ENCODE measurements around the gene PLEKHD1. TPM values are rescaled to one million over a fixed set of nuclear protein-coding genes. Genes with fewer than 3 reads are reported as not detected.

The PLEKHD1 gene
- total and polyA plus RNA-seq, 9 of the 15 experiments (the other 6 are each of a cell fraction or from before 2014, with no cell fraction given): not detected

GRCh38 chr14:69539631-69540410 lies 55.3 kb downstream of the PLEKHD1 start:
- H3K9ac ChIP-seq (ENCODE audit: insufficient read depth in 1 of 2, low read depth in 2 of 2, low read length in 2 of 2): no peak overlapping the region
- H4K20me1 ChIP-seq (replicated peaks; ENCODE audit: control insufficient read depth, insufficient read depth, low read length): no peaks in the 10 kb centered on the region
- H3K4me1 ChIP-seq (replicated peaks in 1 of 2; ENCODE audit: control insufficient read depth in 2 of 2, insufficient read depth in 2 of 2, low read length in 2 of 2): no peaks in the 10 kb centered on the region
- in situ Hi-C loops (cut with MboI): no loop called here
- H3K4me2 ChIP-seq (ENCODE audit: insufficient read depth, low read length): no peak overlapping the region
- H3K27me3 ChIP-seq (ENCODE audit: control insufficient read depth in 2 of 2, insufficient read depth in 2 of 2, low read length in 2 of 2): peaks cover 0 to 27% of the 10 kb centered on the region in 2 experiments; a peak in 4 of 5 replicates
- H3K36me3 ChIP-seq (ENCODE audit: control insufficient read depth, insufficient read depth, low read length): no peaks in the 10 kb centered on the region
- BruUV-seq (replicated peaks): no TSS peak
- ChIA-PET CTCF (ENCODE audit: low intra/inter-chr PET ratio) (no interaction called here), POLR2A (interaction anchor here (1.0 kb wide), 1 partner anchor 269 kb away, joined by 3 read pairs; no protein-coding TSS in a partner anchor)
- H3K9me3 ChIP-seq (replicated peaks; ENCODE audit: control insufficient read depth, insufficient read depth, low read depth, low read length): no peaks in the 10 kb centered on the region
- intact Hi-C loops (cut with micrococcal nuclease): no loop called here
- 5% methylated on average over 5 of the region's 6 CpGs for WGBS (ENCODE audit: insufficient coverage, low coverage, missing lambda C conversion rate)
- no peaks in the 10 kb centered on the region for H3K79me2 ChIP-seq (ENCODE audit: control insufficient read depth, insufficient read depth, low read length)
- H3K4me3 ChIP-seq: no peak overlapping the region
- no peak overlapping the region for H2AFZ ChIP-seq (ENCODE audit: low read depth, low read length)
- H3K27ac ChIP-seq (ENCODE audit: extremely low read depth, low read depth, low read length): no peak overlapping the region
- no peak for ATAC-seq
- no peak for FAIRE-seq
- TF ChIP-seq MBD1 (CRISPR knock-in tag; IDR thresholded peaks at IDR 0.05) (no peak), NBN (IDR thresholded peaks at IDR 0.05; ENCODE audit: low read depth) (no peak), RAD51 (IDR thresholded peaks at IDR 0.05; ENCODE audit: borderline replicate concordance, low read depth) (no peak), DIDO1 (tag; IDR thresholded peaks at IDR 0.05; ENCODE audit: low read depth) (no peak), TRIM24 (IDR thresholded peaks at IDR 0.05) (no peak), E4F1 (CRISPR knock-in tag; IDR thresholded peaks at IDR 0.05; ENCODE audit: borderline replicate concordance) (no peak), CC2D1A (IDR thresholded peaks at IDR 0.05) (no peak), ZNF239 (CRISPR knock-in tag; IDR thresholded peaks at IDR 0.05) (no peak)
- H3K9me1 ChIP-seq (ENCODE audit: control insufficient read depth, insufficient read depth, low read length): no peaks in the 10 kb centered on the region
- no peak for DNase-seq (ENCODE audit: extremely low read depth in 1 of 4, low spot score in 3 of 4)

Data from K562 (cell line).